Mesenchymal stem cell (in vitro differentiated cells and primary cell): ENCODE data around the gene RAB11FIP4.

Experiments
- DNase-seq: peaks from one replicate; pipeline ENCODE4 v3.0.0-alpha.2; 2013
- H2AFZ ChIP-seq: one replicate; pipeline ENCODE4 v1.6.1; 2013; ENCODE audit warnings: low read depth, mild to moderate bottlenecking, control low read depth, inconsistent platforms, low read length, moderate library complexity
- H2AK5ac ChIP-seq: 2 replicates; pipeline ENCODE4 v1.6.1; 2013; ENCODE audit warnings: low read length, moderate library complexity, mild to moderate bottlenecking, inconsistent platforms; ENCODE audit not compliant: severe bottlenecking
- H2BK120ac ChIP-seq: one replicate; pipeline ENCODE4 v1.6.1; 2013; ENCODE audit warnings: low read depth, mild to moderate bottlenecking, inconsistent platforms, low read length, moderate library complexity
- H2BK12ac ChIP-seq, 2 experiments: one replicate each; pipeline ENCODE4 v1.6.1; 2013; ENCODE audit warnings: inconsistent platforms in 2 of 2, low read length in 2 of 2, mild to moderate bottlenecking in 2 of 2, moderate library complexity in 2 of 2, control low read depth in 1 of 2
- H2BK15ac ChIP-seq: one replicate; pipeline ENCODE4 v1.6.1; 2013; ENCODE audit warnings: mild to moderate bottlenecking, low read depth, inconsistent platforms; ENCODE audit not compliant: poor library complexity, severe bottlenecking
- H2BK5ac ChIP-seq: 2 replicates; pipeline ENCODE4 v1.6.1; 2013; ENCODE audit warnings: low read depth, mild to moderate bottlenecking, low read length, control low read depth, inconsistent platforms; ENCODE audit not compliant: poor library complexity, severe bottlenecking
- H3K14ac ChIP-seq, 2 experiments: one replicate each; pipeline ENCODE4 v1.6.1; 2013; ENCODE audit warnings: inconsistent platforms in 2 of 2, low read length in 2 of 2, control low read depth in 1 of 2, mild to moderate bottlenecking in 1 of 2, moderate library complexity in 1 of 2
- H3K18ac ChIP-seq, 2 experiments: one replicate each; pipeline ENCODE4 v1.6.1; 2013; ENCODE audit warnings: inconsistent platforms in 2 of 2, low read length in 2 of 2, control low read depth in 1 of 2, low read depth in 1 of 2, mild to moderate bottlenecking in 1 of 2
- H3K23ac ChIP-seq, 2 experiments: one replicate each; pipeline ENCODE4 v1.6.1; 2013; ENCODE audit warnings: inconsistent platforms in 2 of 2, low read length in 2 of 2, mild to moderate bottlenecking in 2 of 2, moderate library complexity in 2 of 2, control low read depth in 1 of 2
- H3K27ac ChIP-seq: 2 replicates; pipeline ENCODE4 v1.5.1; 2013; ENCODE audit warnings: mild to moderate bottlenecking, moderate library complexity, low read length, control low read depth, inconsistent platforms; ENCODE audit not compliant: poor library complexity, severe bottlenecking
- H3K27me3 ChIP-seq, 2 experiments: 2 replicates each; pipeline versions ENCODE4 v1.6.1 to v1.7.0; 2013; ENCODE audit warnings: low read length in 2 of 2, mild to moderate bottlenecking in 2 of 2, moderate library complexity in 2 of 2, control low read depth in 1 of 2, inconsistent platforms in 1 of 2; ENCODE audit not compliant: control insufficient read depth in 1 of 2, insufficient read depth in 1 of 2
- H3K36me3 ChIP-seq, 2 experiments: 2 replicates each; pipeline versions ENCODE4 v1.6.1 to v1.7.0; 2013; ENCODE audit warnings: low read length in 2 of 2, control low read depth in 1 of 2, inconsistent platforms in 1 of 2, low read depth in 1 of 2, mild to moderate bottlenecking in 1 of 2; ENCODE audit not compliant: insufficient read depth in 2 of 2, control insufficient read depth in 1 of 2
- H3K4ac ChIP-seq, 2 experiments: one replicate each; pipeline ENCODE4 v1.6.1; 2013; ENCODE audit warnings: inconsistent platforms in 2 of 2, low read length in 2 of 2, mild to moderate bottlenecking in 2 of 2, moderate library complexity in 2 of 2, control low read depth in 1 of 2, low read depth in 1 of 2
- H3K4me1 ChIP-seq: 2 replicates; pipeline ENCODE4 v1.6.1; 2013; ENCODE audit warnings: low read depth, low read length, control low read depth; ENCODE audit not compliant: control insufficient read depth, insufficient read depth
- H3K4me2 ChIP-seq: 2 replicates; pipeline ENCODE4 v1.6.1; 2013; ENCODE audit warnings: low read length, mild to moderate bottlenecking, inconsistent platforms; ENCODE audit not compliant: poor library complexity, severe bottlenecking
- H3K4me3 ChIP-seq, 2 experiments: 2 replicates each; pipeline versions ENCODE4 v1.5.1 to v1.7.0; 2013; ENCODE audit warnings: low read length in 2 of 2, mild to moderate bottlenecking in 2 of 2, control low read depth in 1 of 2, low read depth in 1 of 2; ENCODE audit not compliant: insufficient read depth in 1 of 2
- H3K79me1 ChIP-seq: replicated peaks from 2 replicates; pipeline ENCODE4 v1.6.1; 2013; ENCODE audit warnings: mild to moderate bottlenecking, control low read depth, low read length, inconsistent platforms; ENCODE audit not compliant: poor library complexity, severe bottlenecking
- H3K9ac ChIP-seq: 2 replicates; pipeline ENCODE4 v1.7.0; 2013; ENCODE audit warnings: mild to moderate bottlenecking, low read length, moderate library complexity
- H3K9me3 ChIP-seq: 2 replicates; pipeline ENCODE4 v1.7.0; 2013; ENCODE audit warnings: mild to moderate bottlenecking, low read length; ENCODE audit not compliant: control insufficient read depth
- H4K8ac ChIP-seq: one replicate; pipeline ENCODE4 v1.6.1; 2013; ENCODE audit warnings: inconsistent platforms, mild to moderate bottlenecking, low read length, moderate library complexity
- H4K91ac ChIP-seq: one replicate; pipeline ENCODE4 v1.6.1; 2013; ENCODE audit warnings: mild to moderate bottlenecking, low read length, inconsistent platforms
- WGBS: methylation state at CpG from one replicate; pipeline ENCODE4 v1.1.7; 2013; ENCODE audit warnings: mixed read lengths; 5-methylcytosine and 5-hydroxymethylcytosine counted together

RAB11FIP4 gene

DNA sequence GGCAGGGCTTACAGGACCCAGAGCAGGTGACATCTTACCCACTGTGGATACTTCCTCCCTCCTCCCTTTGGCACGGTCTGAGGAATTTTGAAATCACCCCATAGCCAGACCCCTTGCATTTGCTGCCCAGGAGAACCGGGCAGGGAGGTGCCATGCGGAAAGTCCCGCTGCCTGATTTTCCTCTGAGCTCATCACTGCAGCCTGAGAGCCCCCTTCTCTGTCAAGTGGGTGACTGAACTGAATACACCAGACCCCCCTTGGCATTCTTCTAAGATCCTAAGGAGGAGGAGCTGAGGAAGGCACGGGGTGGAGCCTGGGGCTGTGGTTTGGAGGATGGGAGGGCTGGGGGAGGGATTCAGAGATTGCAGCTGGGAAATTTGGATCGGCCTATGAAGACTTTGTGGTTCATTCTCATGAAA is 173.4 kb downstream of the RAB11FIP4 start:
- Histone ChIP-seq H4K91ac (no peak overlapping the region), H3K14ac (no peak overlapping the region), H2AK5ac (no peak overlapping the region), H3K4me1 (peaks cover 45% of the 10 kb centered on the region), H3K36me3 (peaks cover 25 to 38% of the 10 kb centered on the region in 2 experiments), H3K27ac (peak overlapping the region; percentile 73), H3K18ac (no peak overlapping the region), H2BK12ac (no peak overlapping the region), H2BK5ac (no peak overlapping the region), H3K9ac (peak overlapping the region; percentile 65), H2AFZ (no peak overlapping the region), H4K8ac (no peak overlapping the region), H3K4ac (no peak overlapping the region), H3K9me3 (no peaks in the 10 kb centered on the region), H3K23ac (no peak overlapping the region), H2BK120ac (no peak overlapping the region), H3K4me3 (peak overlapping the region in 1 of 2 experiments; percentile 61), H3K27me3 (no peaks in the 10 kb centered on the region), H3K4me2 (peak overlapping the region; percentile 0), H3K79me1 (no peaks in the 10 kb centered on the region), H2BK15ac (no peak overlapping the region)
- 73% methylated on average over 6 of the region's 6 CpGs for WGBS
- DNase-seq = peak; percentile 62

DNA sequence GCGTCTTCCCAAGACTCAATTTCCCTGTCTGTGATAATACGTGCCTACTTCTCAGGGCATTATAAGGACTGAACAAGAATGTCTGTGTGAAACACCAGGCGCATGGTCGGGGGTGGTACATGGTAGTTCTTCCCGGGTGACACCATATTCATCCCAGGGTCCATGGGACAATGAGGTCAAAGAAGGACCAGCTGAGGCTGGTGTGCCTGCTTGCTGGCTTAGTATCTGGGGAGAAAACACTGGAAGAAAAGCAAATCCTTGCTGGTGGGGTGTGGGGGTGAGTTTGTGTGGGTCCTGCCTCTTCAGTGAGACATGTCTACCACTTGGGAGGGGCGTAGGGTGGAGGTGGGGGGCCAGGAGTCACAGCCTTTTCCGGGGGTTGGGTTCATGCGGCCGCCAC is 174.2 kb downstream of the RAB11FIP4 start:
- H2AFZ ChIP-seq = no peak overlapping the region
- H2AK5ac ChIP-seq = peak overlapping the region; percentile 82
- no peaks in the 10 kb centered on the region for H3K27me3 ChIP-seq
- H3K9me3 ChIP-seq = no peaks in the 10 kb centered on the region
- peak overlapping the region; percentile 0 to 38 for H3K18ac ChIP-seq
- DNase-seq = no peak
- no peak overlapping the region for H2BK120ac ChIP-seq
- peak overlapping the region in 1 of 2 experiments; percentile 61 for H3K4me3 ChIP-seq
- H4K91ac ChIP-seq = peak overlapping the region; percentile 56
- no peak overlapping the region for H2BK5ac ChIP-seq
- H3K79me1 ChIP-seq = no peaks in the 10 kb centered on the region
- no peak overlapping the region for H2BK12ac ChIP-seq
- peak overlapping the region; percentile 65 for H3K9ac ChIP-seq
- H2BK15ac ChIP-seq = no peak overlapping the region
- H3K23ac ChIP-seq = no peak overlapping the region
- no peak overlapping the region for H3K14ac ChIP-seq
- H4K8ac ChIP-seq = no peak overlapping the region
- 97% methylated on average over 9 of the region's 9 CpGs for WGBS
- H3K4ac ChIP-seq = no peak overlapping the region
- peak overlapping the region; percentile 73 for H3K27ac ChIP-seq
- peaks cover 28 to 43% of the 10 kb centered on the region in 2 experiments for H3K36me3 ChIP-seq
- H3K4me1 ChIP-seq = peaks cover 48% of the 10 kb centered on the region
- H3K4me2 ChIP-seq = no peak overlapping the region

DNA sequence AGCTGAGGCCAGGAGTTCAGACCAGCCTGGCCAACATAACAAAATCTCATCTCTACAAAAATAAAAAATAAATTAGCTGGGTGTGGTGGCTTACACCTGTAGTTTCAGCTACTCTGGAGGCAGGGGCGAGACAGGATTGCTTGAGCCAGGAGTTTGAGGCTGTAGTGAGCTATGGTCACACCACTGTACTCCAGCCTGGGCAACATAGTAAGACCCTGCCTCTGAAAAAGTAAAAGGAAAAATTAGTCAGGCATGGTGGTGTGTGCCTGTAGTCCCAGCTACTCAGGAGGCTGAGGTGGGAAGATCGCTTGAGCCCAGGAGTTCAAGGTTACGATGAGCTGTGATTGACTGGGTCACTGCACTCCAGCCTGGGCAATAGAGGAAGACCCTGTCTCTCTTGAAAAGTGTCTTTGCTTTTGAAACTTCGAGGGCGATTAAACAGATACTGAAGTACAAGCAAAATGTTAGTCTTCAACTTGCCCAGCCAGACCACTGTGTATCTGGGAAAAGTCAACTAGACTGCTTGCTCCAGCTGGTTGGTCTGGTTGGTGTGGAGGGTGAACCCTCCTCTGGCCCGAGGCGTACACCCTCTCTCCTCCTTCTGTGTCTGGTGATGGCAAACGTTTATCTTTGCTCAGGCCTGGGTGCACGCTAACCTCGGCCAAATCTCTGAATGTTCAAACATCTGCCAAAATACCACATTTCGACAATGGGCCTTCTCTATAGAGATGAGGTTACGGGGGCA is 174.9 kb downstream of the RAB11FIP4 start:
- Histone ChIP-seq H3K4me3 (no peak overlapping the region), H2BK5ac (no peak overlapping the region), H2AK5ac (no peak overlapping the region), H2AFZ (no peak overlapping the region), H3K18ac (no peak overlapping the region), H4K91ac (no peak overlapping the region), H3K4me2 (no peak overlapping the region), H3K27me3 (no peaks in the 10 kb centered on the region), H3K79me1 (no peaks in the 10 kb centered on the region), H2BK12ac (peak overlapping the region in 1 of 2 experiments; percentile 6), H3K14ac (peak overlapping the region in 1 of 2 experiments; percentile 49), H3K9me3 (no peaks in the 10 kb centered on the region), H3K4ac (no peak overlapping the region), H3K4me1 (peaks cover 52% of the 10 kb centered on the region), H3K23ac (no peak overlapping the region), H4K8ac (no peak overlapping the region), H3K36me3 (peaks cover 34 to 43% of the 10 kb centered on the region in 2 experiments), H3K27ac (no peak overlapping the region), H2BK120ac (no peak overlapping the region), H2BK15ac (no peak overlapping the region), H3K9ac (no peak overlapping the region)
- 97% methylated on average over 10 of the region's 12 CpGs for WGBS
- DNase-seq = no peak

DNA sequence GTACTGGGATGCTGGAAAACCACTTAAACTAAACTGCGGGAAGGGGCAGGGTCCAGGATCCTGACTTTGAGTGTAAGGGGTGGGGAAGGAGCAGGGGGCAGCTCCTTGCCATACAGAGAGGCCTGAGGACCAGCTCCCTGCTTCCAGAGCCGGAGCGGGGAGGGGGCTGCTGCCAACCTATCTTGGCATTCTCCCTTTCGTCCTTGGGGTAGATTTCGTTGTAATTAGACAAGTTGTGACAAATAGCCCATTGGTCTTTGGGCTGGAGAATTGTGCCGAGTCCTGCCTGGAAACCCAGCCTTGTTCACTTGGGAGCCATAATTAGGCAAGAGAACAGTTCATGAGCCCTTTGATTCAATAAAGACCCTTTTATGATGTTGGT is 175.5 kb downstream of the RAB11FIP4 start:
- H3K27me3 ChIP-seq = no peaks in the 10 kb centered on the region
- no peaks in the 10 kb centered on the region for H3K79me1 ChIP-seq
- no peak overlapping the region for H3K4ac ChIP-seq
- H2BK5ac ChIP-seq = no peak overlapping the region
- H3K18ac ChIP-seq = no peak overlapping the region
- no peak overlapping the region for H2BK15ac ChIP-seq
- H4K8ac ChIP-seq = no peak overlapping the region
- H3K4me3 ChIP-seq = peak overlapping the region in 1 of 2 experiments; percentile 22
- H4K91ac ChIP-seq = no peak overlapping the region
- peak overlapping the region in 1 of 2 experiments; percentile 44 for H2BK12ac ChIP-seq
- peaks cover 56% of the 10 kb centered on the region for H3K4me1 ChIP-seq
- no peak for DNase-seq
- H3K36me3 ChIP-seq = peaks cover 37 to 43% of the 10 kb centered on the region in 2 experiments
- no peak overlapping the region for H2BK120ac ChIP-seq
- H3K9me3 ChIP-seq = no peaks in the 10 kb centered on the region
- peak overlapping the region; percentile 45 for H2AK5ac ChIP-seq
- 98% methylated on average over 6 of the region's 6 CpGs for WGBS
- H3K9ac ChIP-seq = peak overlapping the region; percentile 39
- H3K23ac ChIP-seq = no peak overlapping the region
- no peak overlapping the region for H3K27ac ChIP-seq
- H3K14ac ChIP-seq = peak overlapping the region in 1 of 2 experiments; percentile 49
- H3K4me2 ChIP-seq = no peak overlapping the region
- no peak overlapping the region for H2AFZ ChIP-seq
